ENCODE data around the gene WDR46.

DNA sequence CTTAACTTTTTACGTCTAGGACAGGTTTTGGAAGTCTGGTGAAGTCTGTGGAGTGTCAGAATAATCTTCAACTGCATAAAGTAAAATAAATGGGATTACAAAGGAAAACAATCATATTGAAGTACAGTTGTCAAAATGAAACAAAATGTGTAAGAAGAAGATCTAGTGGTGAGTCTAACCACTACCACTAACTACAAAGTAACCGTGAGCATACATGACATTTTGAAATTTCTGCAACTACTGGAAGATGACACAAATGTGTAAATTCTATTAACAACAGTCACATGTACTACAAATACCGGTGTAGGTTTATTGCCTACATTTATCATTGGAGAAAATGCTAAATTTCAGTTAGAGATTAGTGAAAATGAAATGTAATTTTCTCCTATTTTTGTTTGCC is 47.1 kb downstream of the WDR46 start:
- TF ChIP-seq CTCF (IDR thresholded peaks at IDR 0.05 in 2 of 3, conservative IDR thresholded peaks at IDR 0.05 in 1 of 3; ENCODE audit: borderline replicate concordance in 1 of 3, insufficient read depth in 1 of 3, low read depth in 2 of 3, low read length in 2 of 3) (no peak), POLR2A (IDR thresholded peaks at IDR 0.05; ENCODE audit: borderline replicate concordance, extremely low read depth, insufficient read depth, insufficient read length) (no peak), ZNF274 (IDR thresholded peaks at IDR 0.05; ENCODE audit: low read depth, low read length) (no peak), EZH2 (IDR thresholded peaks at IDR 0.05) (no peak), REST (IDR thresholded peaks at IDR 0.05; ENCODE audit: low read depth) (no peak), RAD21 (IDR thresholded peaks at IDR 0.05; ENCODE audit: low read depth) (no peak)

All from HCT116 (cell line).